Ectodermal cell (in vitro differentiated cells): Measurements from ENCODE around the gene AIG1.

ENCODE experiments used
- H3K27ac ChIP-seq: 2 replicates; pipeline ENCODE4 v1.7.0; 2013; ENCODE audit warnings: mild to moderate bottlenecking, low read depth, low read length; ENCODE audit not compliant: insufficient read depth, poor library complexity, severe bottlenecking
- H3K27me3 ChIP-seq: 2 replicates; pipeline ENCODE4 v1.7.0; 2013; ENCODE audit warnings: mild to moderate bottlenecking, low read length; ENCODE audit not compliant: insufficient read depth, control insufficient read depth, poor library complexity, severe bottlenecking
- H3K36me3 ChIP-seq: one replicate; pipeline ENCODE4 v1.7.0; 2013; ENCODE audit warnings: low read length; ENCODE audit not compliant: control insufficient read depth, insufficient read depth
- H3K4me1 ChIP-seq: one replicate; pipeline ENCODE4 v1.7.0; 2013; ENCODE audit warnings: low read length; ENCODE audit not compliant: control insufficient read depth, insufficient read depth
- H3K4me3 ChIP-seq: 2 replicates; pipeline ENCODE4 v1.7.0; 2013; ENCODE audit warnings: low read depth, low read length, control low read depth; ENCODE audit not compliant: insufficient read depth
- H3K9me3 ChIP-seq: 2 replicates; pipeline ENCODE4 v1.7.0; 2013; ENCODE audit warnings: mild to moderate bottlenecking, low read length, moderate library complexity; ENCODE audit not compliant: control insufficient read depth
- WGBS, 2 experiments: methylation state at CpG; one replicate each; pipeline ENCODE4 v1.1.7; 2013; ENCODE audit warnings: missing lambda C conversion rate in 2 of 2; 5-methylcytosine and 5-hydroxymethylcytosine counted together

The AIG1 gene

GRCh38 chr6:143252961-143253360 lies 192.3 kb downstream of the AIG1 start:
- Histone ChIP-seq H3K9me3 (no peaks in the 10 kb centered on the region), H3K27me3 (no peaks in the 10 kb centered on the region), H3K4me1 (no peaks in the 10 kb centered on the region), H3K4me3 (no peak overlapping the region), H3K36me3 (no peaks in the 10 kb centered on the region), H3K27ac (no peak overlapping the region)
- 94% methylated on average over 6 of the region's 6 CpGs for WGBS, 2 experiments

GRCh38 chr6:143253586-143253985 lies 192.9 kb downstream of the AIG1 start:
- H3K4me1 ChIP-seq, result no peaks in the 10 kb centered on the region
- WGBS, 2 experiments, result 82 to 86% methylated on average over 4 of the region's 4 CpGs
- H3K9me3 ChIP-seq, result no peaks in the 10 kb centered on the region
- no peak overlapping the region for H3K4me3 ChIP-seq
- no peaks in the 10 kb centered on the region for H3K27me3 ChIP-seq
- H3K36me3 ChIP-seq, result no peaks in the 10 kb centered on the region
- no peak overlapping the region for H3K27ac ChIP-seq

DNA sequence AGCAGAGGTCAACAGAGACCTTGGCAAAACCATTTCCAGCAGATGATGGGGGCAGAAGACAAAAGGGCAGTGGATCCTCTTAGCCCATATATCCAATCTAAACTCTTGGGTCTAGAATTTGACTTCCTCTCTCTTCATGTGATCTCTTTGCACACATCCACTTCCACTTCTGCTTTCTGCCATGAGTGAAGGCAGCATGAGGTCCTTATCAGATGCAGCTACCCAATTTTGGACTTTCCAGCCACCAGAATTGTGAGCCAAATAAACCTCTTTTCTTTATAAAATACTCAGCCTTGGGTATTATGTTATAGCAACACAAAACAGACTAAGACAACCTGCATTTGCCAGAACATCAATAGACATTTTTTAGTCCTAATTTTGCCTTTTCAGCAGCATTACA lies 198.3 kb downstream of the AIG1 start:
- Histone ChIP-seq H3K36me3 (no peaks in the 10 kb centered on the region), H3K9me3 (no peaks in the 10 kb centered on the region), H3K27me3 (no peaks in the 10 kb centered on the region), H3K4me1 (no peaks in the 10 kb centered on the region), H3K4me3 (no peak overlapping the region), H3K27ac (no peak overlapping the region)

GRCh38 chr6:143260857-143261256 lies 200.2 kb downstream of the AIG1 start:
- H3K36me3 ChIP-seq, result no peaks in the 10 kb centered on the region
- H3K27ac ChIP-seq, result no peak overlapping the region
- H3K4me3 ChIP-seq, result no peak overlapping the region
- H3K9me3 ChIP-seq, result no peaks in the 10 kb centered on the region
- H3K27me3 ChIP-seq, result no peaks in the 10 kb centered on the region
- H3K4me1 ChIP-seq, result peaks cover 7% of the 10 kb centered on the region
- 88 to 95% methylated on average over 6 to 7 of the region's 7 CpGs for WGBS, 2 experiments

DNA sequence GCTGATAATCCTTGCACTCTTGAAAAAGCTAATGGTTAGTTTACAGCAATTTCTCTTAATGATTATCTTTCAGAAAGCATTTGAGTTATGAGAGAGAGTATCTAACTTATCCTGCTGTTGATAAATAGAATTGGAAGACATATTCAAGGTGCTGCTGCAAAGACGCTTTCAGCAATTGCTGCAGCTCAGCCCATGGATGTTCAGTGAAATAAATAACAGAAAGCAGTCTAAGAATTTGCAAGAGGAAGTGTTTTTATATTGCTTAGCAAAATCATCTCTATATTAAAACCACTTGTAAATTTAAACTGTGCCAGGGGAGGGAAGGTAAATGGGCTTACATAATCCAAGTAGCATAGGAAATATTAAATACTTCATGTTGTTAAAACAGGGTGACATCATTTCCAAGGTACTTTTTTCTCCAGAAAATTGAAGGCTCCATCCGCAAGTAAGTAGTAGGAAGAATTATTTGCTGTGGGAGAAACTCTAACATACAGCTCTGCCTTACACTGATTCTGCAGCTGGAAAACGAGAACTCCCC lies 201.3 kb downstream of the AIG1 start:
- no peak overlapping the region for H3K27ac ChIP-seq
- 91 to 93% methylated on average over 1 to 3 of the region's 3 CpGs for WGBS, 2 experiments
- H3K36me3 ChIP-seq, result no peaks in the 10 kb centered on the region
- H3K9me3 ChIP-seq, result no peaks in the 10 kb centered on the region
- H3K4me3 ChIP-seq, result no peak overlapping the region
- H3K4me1 ChIP-seq, result peaks cover 7% of the 10 kb centered on the region
- no peaks in the 10 kb centered on the region for H3K27me3 ChIP-seq

GRCh38 chr6:143262859-143263258 lies 202.2 kb downstream of the AIG1 start:
- H3K9me3 ChIP-seq, result no peaks in the 10 kb centered on the region
- peaks cover 7% of the 10 kb centered on the region for H3K4me1 ChIP-seq
- no peaks in the 10 kb centered on the region for H3K27me3 ChIP-seq
- WGBS, 2 experiments, result 93 to 100% methylated on average over 2 of the region's 2 CpGs
- no peaks in the 10 kb centered on the region for H3K36me3 ChIP-seq
- no peak overlapping the region for H3K27ac ChIP-seq
- no peak overlapping the region for H3K4me3 ChIP-seq

DNA sequence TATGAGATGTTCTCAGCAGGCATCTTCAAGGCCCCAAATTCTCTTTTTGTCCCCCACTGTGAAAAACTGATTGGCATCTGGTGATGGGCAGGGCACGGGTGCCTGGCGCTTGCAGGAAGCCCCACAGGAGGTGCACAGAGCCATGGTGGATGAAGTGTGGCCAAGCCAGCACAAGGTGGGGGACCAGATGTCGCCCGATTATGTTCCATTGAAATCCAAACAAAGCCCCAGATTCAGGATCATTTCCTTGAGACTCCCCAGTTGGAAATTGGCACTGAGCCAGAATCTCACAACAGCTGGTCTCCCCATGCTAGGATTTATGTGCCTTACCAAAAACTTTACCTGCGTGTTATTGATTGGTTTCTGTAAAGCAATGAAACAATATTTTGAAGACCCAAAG lies 203.7 kb downstream of the AIG1 start:
- no peak overlapping the region for H3K4me3 ChIP-seq
- no peaks in the 10 kb centered on the region for H3K27me3 ChIP-seq
- H3K9me3 ChIP-seq, result no peaks in the 10 kb centered on the region
- H3K27ac ChIP-seq, result no peak overlapping the region
- peaks cover 7% of the 10 kb centered on the region for H3K4me1 ChIP-seq
- 90 to 93% methylated on average over 5 of the region's 5 CpGs for WGBS, 2 experiments
- H3K36me3 ChIP-seq, result no peaks in the 10 kb centered on the region

- no peak overlapping the region for H3K4me3 ChIP-seq
- peaks cover 7% of the 10 kb centered on the region for H3K4me1 ChIP-seq
- H3K27me3 ChIP-seq, result no peaks in the 10 kb centered on the region
- H3K9me3 ChIP-seq, result no peaks in the 10 kb centered on the region
- WGBS, 2 experiments, result 48 to 68% methylated on average over 1 to 4 of the region's 4 CpGs
- no peaks in the 10 kb centered on the region for H3K36me3 ChIP-seq
- no peak overlapping the region for H3K27ac ChIP-seq
Measured at GRCh38 chr6:143264986-143265764, 204.5 kb downstream of the AIG1 start.

DNA sequence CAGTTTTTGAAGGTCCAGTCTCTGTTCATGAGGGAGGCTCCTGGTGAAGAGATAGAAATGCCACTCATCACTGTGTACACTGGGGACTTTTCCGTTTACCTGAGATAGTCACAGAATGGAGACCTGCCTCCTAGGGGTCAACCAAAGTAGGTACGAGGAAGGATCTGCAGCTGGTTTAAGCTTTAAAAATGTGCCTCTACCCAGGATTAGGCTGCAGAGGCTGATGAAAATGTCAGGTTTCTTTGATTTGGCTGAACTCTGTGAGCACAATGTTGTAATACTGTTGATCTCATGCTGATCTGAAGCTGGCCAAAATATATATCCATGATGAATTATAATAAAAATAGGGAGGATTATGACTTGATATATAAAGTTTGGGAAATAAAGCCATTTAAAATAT lies 207.1 kb downstream of the AIG1 start:
- no peak overlapping the region for H3K27ac ChIP-seq
- no peaks in the 10 kb centered on the region for H3K9me3 ChIP-seq
- no peaks in the 10 kb centered on the region for H3K36me3 ChIP-seq
- H3K27me3 ChIP-seq, result no peaks in the 10 kb centered on the region
- H3K4me3 ChIP-seq, result no peak overlapping the region
- H3K4me1 ChIP-seq, result peaks cover 7% of the 10 kb centered on the region
- WGBS, 2 experiments, result 89 to 93% methylated on average over 2 of the region's 2 CpGs

DNA sequence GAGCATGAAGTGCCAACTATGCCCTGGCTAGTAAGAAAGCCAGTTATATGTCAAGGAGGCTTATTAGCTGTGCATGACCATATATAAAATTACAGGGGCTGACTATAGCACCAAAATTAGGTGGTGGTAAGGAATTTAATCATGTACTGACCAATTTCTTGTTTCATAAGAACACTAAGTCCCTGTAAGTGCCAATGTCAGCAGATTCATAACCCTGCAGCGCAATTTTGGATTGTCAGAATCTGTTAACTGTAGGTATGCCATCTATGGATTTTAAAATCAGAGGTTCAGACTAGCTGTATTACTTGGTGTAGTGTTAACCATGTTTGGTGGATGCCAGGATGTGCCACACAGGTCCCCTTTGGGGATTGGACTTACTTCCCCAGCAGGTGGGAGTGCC lies 207.8 kb downstream of the AIG1 start:
- WGBS, 2 experiments, result 96 to 100% methylated on average over 1 of the region's 1 CpG
- H3K27ac ChIP-seq, result no peak overlapping the region
- H3K4me3 ChIP-seq, result no peak overlapping the region
- H3K36me3 ChIP-seq, result no peaks in the 10 kb centered on the region
- no peaks in the 10 kb centered on the region for H3K27me3 ChIP-seq
- no peaks in the 10 kb centered on the region for H3K9me3 ChIP-seq
- H3K4me1 ChIP-seq, result peaks cover 7% of the 10 kb centered on the region
